A204.1 (cell line): ENCODE measurements around the gene SLIT1.

Experiments
- FAIRE-seq: peaks from 2 replicates; lab custom pipeline; 2012; peaks lifted over from hg19 to GRCh38; lab: Jason Lieb, UNC

The SLIT1 gene

DNA sequence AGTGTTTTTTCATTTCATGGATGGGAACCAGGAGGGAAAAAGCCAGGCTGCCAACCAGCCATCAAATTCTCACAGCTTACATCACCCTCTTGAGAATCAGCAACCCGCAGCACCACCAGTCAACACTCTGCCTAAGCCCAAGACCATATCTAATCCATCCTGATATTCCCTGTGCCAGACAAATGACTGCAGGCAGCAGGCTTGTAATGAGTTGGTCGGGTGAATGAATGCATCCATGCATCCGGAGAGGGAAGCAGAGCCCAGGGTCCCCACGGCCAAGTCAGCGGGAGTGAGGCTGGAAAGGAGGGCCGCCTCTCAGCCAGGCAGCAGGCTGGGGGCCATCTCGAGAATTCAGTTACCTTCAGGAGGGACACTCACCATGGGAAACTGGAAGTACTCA, 46.9 kb downstream of the SLIT1 start:
- FAIRE-seq, result no peak

GRCh38 chr10:97138174-97138573, 47.6 kb downstream of the SLIT1 start:
- no peak for FAIRE-seq

GRCh38 chr10:97136756-97137155, 49.0 kb downstream of the SLIT1 start:
- no peak for FAIRE-seq

- no peak for FAIRE-seq
Observed at GRCh38 chr10:97135464-97135863, 50.3 kb downstream of the SLIT1 start.

- no peak for FAIRE-seq
Observed at GRCh38 chr10:97134983-97135382, 50.8 kb downstream of the SLIT1 start.

GRCh38 chr10:97134110-97134509, 51.6 kb downstream of the SLIT1 start:
- no peak for FAIRE-seq

GRCh38 chr10:97132273-97132672, 53.5 kb downstream of the SLIT1 start:
- FAIRE-seq, result no peak

DNA sequence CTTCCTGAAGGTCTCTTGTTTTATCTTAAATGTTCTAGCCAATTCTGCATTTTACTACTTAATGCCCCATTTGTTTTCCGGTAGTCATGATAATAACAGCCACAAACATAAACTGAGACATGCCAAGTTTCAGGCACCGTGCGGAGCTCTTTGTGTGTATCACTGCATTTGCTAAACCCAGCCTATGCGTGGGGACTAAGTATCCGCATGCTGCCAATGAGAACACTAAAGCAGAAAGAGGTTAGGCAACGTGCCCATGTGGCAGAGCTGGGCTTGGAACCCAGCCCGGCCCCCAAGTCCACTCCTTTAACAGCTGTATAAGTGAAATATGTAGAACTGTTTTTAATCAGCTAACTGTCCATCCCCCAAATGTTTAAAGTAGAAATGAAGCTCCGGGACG, 54.1 kb downstream of the SLIT1 start:
- FAIRE-seq, result no peak

GRCh38 chr10:97131181-97131628, 54.6 kb downstream of the SLIT1 start:
- FAIRE-seq, result no peak

GRCh38 chr10:97129666-97130065, 56.1 kb downstream of the SLIT1 start:
- FAIRE-seq, result no peak

DNA sequence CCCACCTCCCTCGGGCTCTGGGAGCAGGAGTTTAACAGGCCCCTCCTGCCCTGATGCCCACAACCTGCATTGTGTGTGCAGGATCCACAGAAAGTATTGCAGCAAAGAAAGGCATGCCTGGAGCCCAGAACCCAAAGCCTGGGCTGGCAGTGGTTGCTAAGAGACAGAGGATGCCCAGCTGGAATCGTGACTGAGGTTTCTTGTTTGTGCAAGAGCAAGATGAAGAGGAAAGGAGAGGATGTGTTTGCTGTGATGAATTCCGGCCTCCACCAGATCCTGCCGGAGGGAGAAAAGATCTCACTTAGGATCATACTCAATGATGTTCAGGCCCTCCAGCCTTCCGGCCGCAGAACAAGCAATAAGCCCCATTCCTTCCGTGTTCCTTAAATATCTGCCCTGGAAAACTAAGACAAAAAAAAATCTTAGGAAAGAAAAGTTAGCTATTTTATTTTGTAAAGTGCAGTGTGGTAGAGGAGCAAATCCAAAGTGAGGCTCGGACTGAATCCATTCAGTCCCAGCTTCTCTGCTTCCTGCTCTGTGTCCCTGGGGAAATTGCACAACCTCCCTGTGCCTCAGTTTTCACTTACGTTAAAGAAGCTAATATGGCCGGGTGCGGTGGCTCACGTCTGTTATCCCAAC, 57.1 kb downstream of the SLIT1 start:
- FAIRE-seq, result no peak

GRCh38 chr10:97128039-97128492, 57.7 kb downstream of the SLIT1 start:
- no peak for FAIRE-seq

- FAIRE-seq, result no peak
Observed at GRCh38 chr10:97127509-97127908, 58.2 kb downstream of the SLIT1 start.

- FAIRE-seq, result no peak
Observed at GRCh38 chr10:97124211-97124610, 61.5 kb downstream of the SLIT1 start.

- no peak for FAIRE-seq
Observed at GRCh38 chr10:97123765-97124164, 62.0 kb downstream of the SLIT1 start.

GRCh38 chr10:97121041-97121440, 64.7 kb downstream of the SLIT1 start:
- no peak for FAIRE-seq

GRCh38 chr10:97120370-97120769, 65.4 kb downstream of the SLIT1 start:
- FAIRE-seq, result no peak

DNA sequence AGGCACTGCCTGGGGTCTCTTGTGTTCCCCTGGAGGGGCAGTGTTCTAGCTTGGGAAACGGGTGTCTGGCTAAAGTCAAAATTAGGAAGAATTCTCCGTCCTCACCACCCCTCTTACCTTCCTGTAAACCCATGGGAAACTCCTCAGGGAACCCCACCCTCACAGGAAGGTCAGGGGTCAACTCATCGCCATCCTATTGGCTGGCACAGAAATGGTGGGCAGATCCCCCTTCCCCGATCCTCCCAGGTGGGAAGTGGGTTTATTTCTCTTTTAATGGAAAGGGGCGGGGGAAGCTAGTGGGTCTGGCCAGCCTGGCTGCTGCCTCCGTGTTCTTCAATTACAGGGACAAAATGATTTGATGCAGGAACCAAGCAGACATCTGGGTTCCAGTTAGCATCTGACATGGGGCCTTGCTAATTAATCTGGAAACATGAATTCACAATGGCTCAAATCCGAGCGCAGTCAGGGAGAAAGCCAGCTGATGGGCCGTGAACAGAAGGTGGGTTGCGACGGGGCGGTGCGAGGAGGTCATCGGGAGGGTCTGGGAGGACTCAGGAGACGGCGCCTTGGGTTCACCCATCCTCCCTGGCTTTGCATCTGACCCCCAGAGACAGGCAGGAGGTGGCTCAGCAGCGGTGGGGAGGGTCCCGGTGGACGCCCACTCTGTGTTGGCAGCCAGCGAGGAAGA, 66.6 kb downstream of the SLIT1 start:
- FAIRE-seq, result no peak

GRCh38 chr10:97117372-97117771, 68.4 kb downstream of the SLIT1 start:
- FAIRE-seq, result no peak

- no peak for FAIRE-seq
Observed at GRCh38 chr10:97116462-97117162, 69.1 kb downstream of the SLIT1 start.

- no peak for FAIRE-seq
Observed at GRCh38 chr10:97115846-97116245, 69.9 kb downstream of the SLIT1 start.

GRCh38 chr10:97111615-97112014, 74.1 kb downstream of the SLIT1 start:
- FAIRE-seq, result no peak

DNA sequence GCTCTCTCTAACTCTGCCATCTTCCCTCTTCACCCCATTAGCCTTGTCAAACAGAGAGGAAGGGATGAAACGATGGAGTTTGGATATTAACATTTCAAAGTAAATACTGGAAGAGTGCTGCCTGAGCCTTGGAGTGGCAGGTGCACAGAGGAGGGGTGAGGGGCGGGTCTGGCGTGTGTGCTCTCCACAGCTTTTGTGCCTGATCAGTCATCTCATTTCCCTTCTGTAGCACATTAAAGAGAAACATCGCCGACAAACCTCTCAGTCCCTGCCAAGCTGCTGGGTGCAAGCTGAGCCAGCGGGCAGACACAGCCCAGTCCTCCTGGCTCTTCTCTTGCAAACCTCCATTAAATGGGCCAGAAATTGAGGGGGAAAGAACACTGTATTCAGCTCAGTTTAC, 76.2 kb downstream of the SLIT1 start:
- FAIRE-seq, result no peak
